Upper lobe of left lung (tissue), 4 donors: ENCODE results near the gene ZNF444.

Experiments
- EP300 ChIP-seq, 4 donors: sonication (generic); formaldehyde crosslinking; IDR thresholded peaks; one replicate each; pipeline ENCODE4 v1.5.1; 2017; ENCODE audit warnings: antibody characterized with exemption in 4 of 4, control low read depth in 2 of 4
- POLR2A ChIP-seq, 4 donors: fragments of 450-650 bp; IDR thresholded peaks; one replicate each; pipeline ENCODE4 v1.5.1; 2016 to 2017; ENCODE audit warnings: antibody characterized with exemption in 4 of 4, mild to moderate bottlenecking in 2 of 4

DNA sequence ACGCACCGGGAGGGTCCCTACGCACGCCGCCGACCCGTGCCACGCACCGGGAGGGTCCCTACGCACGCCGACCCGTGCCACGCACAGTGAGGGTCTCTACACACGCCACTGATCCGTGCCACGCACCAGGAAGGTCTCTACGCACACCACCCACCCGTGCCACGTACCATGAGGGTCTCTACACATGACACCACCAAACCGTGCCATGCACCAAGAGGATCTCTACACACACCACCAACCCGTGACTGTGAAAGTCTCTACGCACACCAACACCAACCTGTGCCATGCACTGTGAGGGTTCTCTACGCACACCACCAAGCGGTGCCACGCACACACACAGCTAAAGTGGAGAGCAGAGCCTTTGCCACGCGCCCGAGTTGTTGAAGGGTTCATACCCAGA, 36.7 kb upstream of the ZNF444 start:
- TF ChIP-seq POLR2A (IDR thresholded peaks at IDR 0.05) (no peak), EP300 (IDR thresholded peaks at IDR 0.05) (no peak)
